Keratinocyte (primary cell): Measurements from ENCODE around the gene LRRC71. TPM values are rescaled to one million over a fixed set of nuclear protein-coding genes. Genes with fewer than 3 reads are reported as not detected.

ENCODE experiments used
- DNase-seq: peaks from one replicate; pipeline ENCODE4 v3.0.0-alpha.2; 2011; ENCODE audit warnings: low read depth, missing footprints, low spot score
- FAIRE-seq: peaks from 2 replicates; lab custom pipeline; 2011; peaks lifted over from hg19 to GRCh38; lab: Jason Lieb, UNC
- H2AFZ ChIP-seq: 2 replicates; pipeline ENCODE4 v1.6.0; 2012; ENCODE audit warnings: low read length, control low read depth, inconsistent platforms; ENCODE audit not compliant: control insufficient read depth
- H3K27ac ChIP-seq: 2 replicates; pipeline ENCODE4 v1.5.1; 2011; ENCODE audit warnings: low read length; ENCODE audit not compliant: control insufficient read depth, insufficient read depth
- H3K27me3 ChIP-seq: 3 replicates; pipeline ENCODE4 v1.6.0; 2011; ENCODE audit warnings: low read length; ENCODE audit not compliant: control insufficient read depth, insufficient read depth; ENCODE audit errors: extremely low read depth
- H3K36me3 ChIP-seq, 2 experiments: 2 replicates in 1 of 2; 3 replicates in 1 of 2; pipeline ENCODE4 v1.5.1; 2011; ENCODE audit warnings: low read length in 2 of 2, mild to moderate bottlenecking in 1 of 2; ENCODE audit not compliant: control insufficient read depth in 2 of 2, insufficient read depth in 2 of 2; ENCODE audit errors: extremely low read depth in 1 of 2
- H3K4me1 ChIP-seq: 3 replicates; pipeline ENCODE4 v1.5.1; 2011; ENCODE audit warnings: low read length; ENCODE audit not compliant: control insufficient read depth, insufficient read depth; ENCODE audit errors: extremely low read depth
- H3K4me2 ChIP-seq: 3 replicates; pipeline ENCODE4 v1.6.0; 2011; ENCODE audit warnings: low read depth, low read length; ENCODE audit not compliant: control insufficient read depth, insufficient read depth; ENCODE audit errors: extremely low read depth
- H3K4me3 ChIP-seq, 3 experiments: fragments of 200-600 bp in 1 of 3; sonication (generic) in 1 of 3; 2 replicates in 2 of 3; 3 replicates in 1 of 3; pipeline ENCODE4 v1.5.1; 2011 to 2016; ENCODE audit warnings: low read length in 3 of 3, mild to moderate bottlenecking in 3 of 3, control low read depth in 2 of 3, inconsistent platforms in 1 of 3, low read depth in 1 of 3, mixed read lengths in 1 of 3, mixed run types in 1 of 3, moderate library complexity in 1 of 3; ENCODE audit not compliant: control insufficient read depth in 2 of 3, insufficient read depth in 2 of 3; ENCODE audit errors: extremely low read depth in 1 of 3
- H3K79me2 ChIP-seq: 2 replicates; pipeline ENCODE4 v1.6.0; 2012; ENCODE audit warnings: low read length; ENCODE audit not compliant: control insufficient read depth, insufficient read depth
- H3K9ac ChIP-seq: 3 replicates; pipeline ENCODE4 v1.6.0; 2011; ENCODE audit warnings: low read length; ENCODE audit not compliant: control insufficient read depth, insufficient read depth; ENCODE audit errors: extremely low read depth
- H3K9me1 ChIP-seq: 3 replicates; pipeline ENCODE4 v1.6.0; 2011; ENCODE audit warnings: low read length; ENCODE audit not compliant: control insufficient read depth, insufficient read depth; ENCODE audit errors: extremely low read depth
- H3K9me3 ChIP-seq: 2 replicates; pipeline ENCODE4 v1.5.1; 2012; ENCODE audit warnings: low read depth, low read length; ENCODE audit not compliant: control insufficient read depth
- H4K20me1 ChIP-seq: 3 replicates; pipeline ENCODE4 v1.6.0; 2011; ENCODE audit warnings: low read length; ENCODE audit not compliant: control insufficient read depth, insufficient read depth; ENCODE audit errors: extremely low read depth
- CTCF ChIP-seq, 3 experiments: IDR thresholded peaks in 1 of 3; conservative IDR thresholded peaks in 1 of 3; optimal IDR thresholded peaks in 1 of 3; 2 replicates in 2 of 3; 3 replicates in 1 of 3; pipeline versions ENCODE3 to v1.5.1; 2011; ENCODE audit warnings: low read length in 3 of 3, mild to moderate bottlenecking in 3 of 3, moderate library complexity in 2 of 3, control low read depth in 1 of 3, inconsistent platforms in 1 of 3; ENCODE audit not compliant: insufficient read depth in 2 of 3; ENCODE audit errors: extremely low read depth in 1 of 3
- EZH2 ChIP-seq: IDR thresholded peaks from one replicate; pipeline ENCODE4 v1.6.1; 2012; ENCODE audit warnings: inconsistent platforms, mild to moderate bottlenecking, low read length, moderate library complexity
- dilution Hi-C: fragments of 300-500 bp; cut with MboI; formaldehyde crosslinking; loops from one replicate; pipeline ENCODE4 v1.7.0; 2020; ENCODE audit warnings: low sequenced_read_pairs; ENCODE audit not compliant: extremely low pct_ligation_motif_present
- polyA plus RNA-seq, 5 experiments: library from polyadenylated mRNA; depleted of rRNA in 3 of 5; stranded (reverse) in 3 of 5; stranded (forward) in 1 of 5; unstranded in 1 of 5; fragments of >200 nt; gene quantifications; 1 replicate in 1 of 5; 2 replicates in 3 of 5; 3 replicates in 1 of 5; pipeline versions ENCODE4 v1.2.1 to v1.2.3, GENCODE V29; 2011 to 2012; ENCODE audit warnings: missing spikeins in 2 of 5, low read depth in 1 of 5, low replicate concordance in 1 of 5

Gene LRRC71
- polyA plus RNA-seq, 1 donor (not counting 4 experiments of a cell fraction or from before 2014, with no cell fraction given) = not detected

- peaks cover 0 to 12% of the 10 kb centered on the region in 2 experiments for H3K36me3 ChIP-seq
- H4K20me1 ChIP-seq = no peaks in the 10 kb centered on the region
- no peak overlapping the region for H3K4me3 ChIP-seq
- dilution Hi-C loops = no loop called here
- no peaks in the 10 kb centered on the region for H3K4me1 ChIP-seq
- no peaks in the 10 kb centered on the region for H3K9me1 ChIP-seq
- FAIRE-seq = no peak
- H3K9ac ChIP-seq = no peak overlapping the region
- DNase-seq = no peak
- no peaks in the 10 kb centered on the region for H3K79me2 ChIP-seq
- no peak overlapping the region for H2AFZ ChIP-seq
- no peaks in the 10 kb centered on the region for H3K9me3 ChIP-seq
- no peak overlapping the region for H3K4me2 ChIP-seq
- no peak overlapping the region for H3K27ac ChIP-seq
- TF ChIP-seq EZH2 (no peak), CTCF (optimal IDR thresholded peaks at IDR 0.05 in 1 of 3, IDR thresholded peaks at IDR 0.05 in 1 of 3, conservative IDR thresholded peaks at IDR 0.05 in 1 of 3; ENCODE audit: extremely low read depth in 1 of 3, insufficient read depth in 2 of 3, low read length in 3 of 3) (no peak)
- H3K27me3 ChIP-seq = peaks cover 25% of the 10 kb centered on the region
Measured at GRCh38 chr1:156933136-156933535, 12.7 kb downstream of the LRRC71 start.

- FAIRE-seq = no peak
- Histone ChIP-seq H2AFZ (no peak overlapping the region), H3K4me1 (no peaks in the 10 kb centered on the region), H4K20me1 (no peaks in the 10 kb centered on the region), H3K79me2 (no peaks in the 10 kb centered on the region), H3K4me3 (no peak overlapping the region), H3K9me1 (no peaks in the 10 kb centered on the region), H3K9ac (no peak overlapping the region), H3K36me3 (peaks cover 10 to 24% of the 10 kb centered on the region in 2 experiments), H3K27ac (no peak overlapping the region), H3K9me3 (no peaks in the 10 kb centered on the region), H3K27me3 (peaks cover 6% of the 10 kb centered on the region), H3K4me2 (no peak overlapping the region)
- no peak for DNase-seq
- dilution Hi-C loops = no loop called here
- TF ChIP-seq CTCF (optimal IDR thresholded peaks at IDR 0.05 in 1 of 3, IDR thresholded peaks at IDR 0.05 in 1 of 3, conservative IDR thresholded peaks at IDR 0.05 in 1 of 3; ENCODE audit: extremely low read depth in 1 of 3, insufficient read depth in 2 of 3, low read length in 3 of 3) (no peak), EZH2 (no peak)
Measured at GRCh38 chr1:156935505-156936128, 15.2 kb downstream of the LRRC71 start.
